Measurements from ENCODE around the gene PYGL. TPM values are rescaled to one million over a fixed set of nuclear protein-coding genes. Genes with fewer than 3 reads are reported as not detected.
A peak's percentile ranks its signal among the peaks of the same experiment; 100 is the strongest.

The PYGL gene
- total and polyA plus RNA-seq, 10 donors: 14.1 to 302 (median 101) TPM

GRCh38 chr14:50977863-50978528 is 33.7 kb upstream of the PYGL start:
- intact Hi-C loops (cut with DNase I; ENCODE audit: low total_unique reads): no loop called here
- peak; percentile 77 for DNase-seq
- H3K4me1 ChIP-seq: peaks cover 0 to 8% (median 0%) of the 10 kb centered on the region in 6 donors
- H3K9me3 ChIP-seq: no peaks in the 10 kb centered on the region
- no peak overlapping the region for H3K27ac ChIP-seq
- H3K4me3 ChIP-seq: no peak overlapping the region
- H3K36me3 ChIP-seq: no peaks in the 10 kb centered on the region
- no peaks in the 10 kb centered on the region for H3K27me3 ChIP-seq (replicated peaks in 1 of 7)
- TF ChIP-seq POLR2AphosphoS5 (IDR thresholded peaks at IDR 0.05) (no peak), POLR2A (IDR thresholded peaks at IDR 0.05) (no peak)
- TF ChIP-seq, protein P1, sequence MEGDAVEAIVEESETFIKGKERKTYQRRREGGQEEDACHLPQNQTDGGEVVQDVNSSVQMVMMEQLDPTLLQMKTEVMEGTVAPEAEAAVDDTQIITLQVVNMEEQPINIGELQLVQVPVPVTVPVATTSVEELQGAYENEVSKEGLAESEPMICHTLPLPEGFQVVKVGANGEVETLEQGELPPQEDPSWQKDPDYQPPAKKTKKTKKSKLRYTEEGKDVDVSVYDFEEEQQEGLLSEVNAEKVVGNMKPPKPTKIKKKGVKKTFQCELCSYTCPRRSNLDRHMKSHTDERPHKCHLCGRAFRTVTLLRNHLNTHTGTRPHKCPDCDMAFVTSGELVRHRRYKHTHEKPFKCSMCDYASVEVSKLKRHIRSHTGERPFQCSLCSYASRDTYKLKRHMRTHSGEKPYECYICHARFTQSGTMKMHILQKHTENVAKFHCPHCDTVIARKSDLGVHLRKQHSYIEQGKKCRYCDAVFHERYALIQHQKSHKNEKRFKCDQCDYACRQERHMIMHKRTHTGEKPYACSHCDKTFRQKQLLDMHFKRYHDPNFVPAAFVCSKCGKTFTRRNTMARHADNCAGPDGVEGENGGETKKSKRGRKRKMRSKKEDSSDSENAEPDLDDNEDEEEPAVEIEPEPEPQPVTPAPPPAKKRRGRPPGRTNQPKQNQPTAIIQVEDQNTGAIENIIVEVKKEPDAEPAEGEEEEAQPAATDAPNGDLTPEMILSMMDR (IDR thresholded peaks at IDR 0.05 in 8 of 11, conservative IDR thresholded peaks at IDR 0.05 in 3 of 11): no peak
- WGBS, 5 donors: 66 to 75% (median 68%) methylated on average over 3 of the region's 3 CpGs

DNA sequence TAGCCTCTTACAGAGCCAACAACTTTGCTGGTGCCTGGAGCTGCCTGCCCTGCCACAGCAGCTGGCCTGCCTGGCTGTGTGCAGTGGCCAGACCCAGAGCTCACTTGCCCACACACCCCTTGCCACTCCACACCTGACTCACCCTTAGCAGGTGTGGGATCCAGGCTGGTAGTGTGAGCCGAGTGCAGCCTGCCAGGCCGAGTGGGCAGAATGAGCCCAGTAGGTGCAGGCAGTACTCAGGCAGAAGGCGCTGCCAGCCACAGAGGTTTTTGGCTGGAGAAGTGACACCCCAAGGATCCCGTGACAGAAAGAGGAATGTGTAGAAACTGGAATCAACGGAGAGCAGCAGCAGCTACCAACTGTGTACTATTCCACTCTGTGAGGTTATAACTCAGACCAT is 29.8 kb upstream of the PYGL start:
- no peak for DNase-seq

DNA sequence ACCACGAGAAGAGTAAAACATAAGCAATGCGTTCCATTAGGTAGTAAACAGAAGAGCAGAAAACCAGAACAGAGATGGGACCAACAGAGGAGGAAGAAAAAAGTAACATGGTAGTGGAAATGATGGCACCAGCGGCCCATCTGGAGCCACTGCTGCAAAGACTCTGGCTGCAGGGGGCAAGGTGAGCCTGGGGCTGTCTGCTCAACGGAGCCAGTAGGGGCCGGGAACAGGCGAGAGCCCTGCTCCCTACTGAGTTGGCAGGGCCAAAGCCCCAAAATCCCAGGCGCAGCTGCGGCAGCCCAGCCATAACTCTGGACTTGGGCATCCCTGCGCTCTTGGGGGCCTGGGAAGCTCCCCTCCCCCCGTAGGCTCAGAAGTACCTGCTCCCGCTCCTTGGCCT is 28.5 kb upstream of the PYGL start:
- 89 to 97% (median 92%) methylated on average over 10 to 11 of the region's 11 CpGs for WGBS, 5 donors
- no peak for TF ChIP-seq POLR2AphosphoS5 (IDR thresholded peaks at IDR 0.05)
- no peak for TF ChIP-seq POLR2A (IDR thresholded peaks at IDR 0.05)
- TF ChIP-seq, protein P1 (IDR thresholded peaks at IDR 0.05 in 8 of 11, conservative IDR thresholded peaks at IDR 0.05 in 3 of 11): no peak
- Histone ChIP-seq H3K4me1 (peaks cover 0 to 7% (median 0%) of the 10 kb centered on the region in 6 donors), H3K27ac (no peak overlapping the region), H3K36me3 (no peaks in the 10 kb centered on the region), H3K9me3 (no peaks in the 10 kb centered on the region), H3K4me3 (no peak overlapping the region), H3K27me3 (replicated peaks in 1 of 7) (no peaks in the 10 kb centered on the region)
- no peak for DNase-seq
- intact Hi-C loops (cut with DNase I; ENCODE audit: low total_unique reads): no loop called here

More for the DNA sequence above, 29.8 kb upstream of the PYGL start:
- Histone ChIP-seq H3K27me3 (replicated peaks in 1 of 7) (no peaks in the 10 kb centered on the region), H3K4me1 (peaks cover 0 to 8% (median 0%) of the 10 kb centered on the region in 6 donors), H3K4me3 (no peak overlapping the region), H3K27ac (no peak overlapping the region), H3K9me3 (no peaks in the 10 kb centered on the region), H3K36me3 (no peaks in the 10 kb centered on the region)
- intact Hi-C loops (cut with DNase I; ENCODE audit: low total_unique reads): no loop called here
- WGBS, 5 donors: 87 to 95% (median 93%) methylated on average over 4 to 5 of the region's 5 CpGs
- TF ChIP-seq POLR2AphosphoS5 (IDR thresholded peaks at IDR 0.05) (no peak), POLR2A (IDR thresholded peaks at IDR 0.05) (no peak)
- TF ChIP-seq, protein P1 (IDR thresholded peaks at IDR 0.05 in 8 of 11, conservative IDR thresholded peaks at IDR 0.05 in 3 of 11): no peak

GRCh38 chr14:50970886-50971781 is 26.9 kb upstream of the PYGL start:
- WGBS, 5 donors: 83 to 94% (median 87%) methylated on average over 6 of the region's 6 CpGs
- no peaks in the 10 kb centered on the region for H3K27me3 ChIP-seq (replicated peaks in 1 of 7)

More at GRCh38 chr14:50970886-50971781, 26.9 kb upstream of the PYGL start:
- TF ChIP-seq, protein P1 (IDR thresholded peaks at IDR 0.05 in 8 of 11, conservative IDR thresholded peaks at IDR 0.05 in 3 of 11): no peak
- TF ChIP-seq POLR2A (IDR thresholded peaks at IDR 0.05) (no peak), POLR2AphosphoS5 (IDR thresholded peaks at IDR 0.05) (no peak)
- intact Hi-C loops (cut with DNase I; ENCODE audit: low total_unique reads): no loop called here
- no peak overlapping the region for H3K27ac ChIP-seq
- no peak for DNase-seq
- no peaks in the 10 kb centered on the region for H3K36me3 ChIP-seq
- H3K4me1 ChIP-seq: peaks cover 0 to 14% (median 0%) of the 10 kb centered on the region in 6 donors
- H3K4me3 ChIP-seq: no peak overlapping the region
- H3K9me3 ChIP-seq: no peaks in the 10 kb centered on the region
